SU-DHL-6 (cell line): ENCODE measurements around the gene AGAP3.

Source experiments
- EZH2phosphoT487 ChIP-seq: fragments of 200-600 bp; sonication (generic), shearing (Covaris generic); conservative IDR thresholded peaks from 2 replicates; pipeline ENCODE4 v1.6.1; 2018; ENCODE audit warnings: mild to moderate bottlenecking, antibody characterized with exemption, low read length, moderate library complexity, mixed read lengths
- TF ChIP-seq, protein P1 (sequence below): fragments of 200-600 bp; sonication (generic); IDR thresholded peaks from one replicate; pipeline ENCODE4 v1.5.1; 2017; ENCODE audit warnings: antibody characterized with exemption, mild to moderate bottlenecking, low read length, moderate library complexity; ENCODE audit not compliant: insufficient read depth, poor library complexity, severe bottlenecking

DNA sequence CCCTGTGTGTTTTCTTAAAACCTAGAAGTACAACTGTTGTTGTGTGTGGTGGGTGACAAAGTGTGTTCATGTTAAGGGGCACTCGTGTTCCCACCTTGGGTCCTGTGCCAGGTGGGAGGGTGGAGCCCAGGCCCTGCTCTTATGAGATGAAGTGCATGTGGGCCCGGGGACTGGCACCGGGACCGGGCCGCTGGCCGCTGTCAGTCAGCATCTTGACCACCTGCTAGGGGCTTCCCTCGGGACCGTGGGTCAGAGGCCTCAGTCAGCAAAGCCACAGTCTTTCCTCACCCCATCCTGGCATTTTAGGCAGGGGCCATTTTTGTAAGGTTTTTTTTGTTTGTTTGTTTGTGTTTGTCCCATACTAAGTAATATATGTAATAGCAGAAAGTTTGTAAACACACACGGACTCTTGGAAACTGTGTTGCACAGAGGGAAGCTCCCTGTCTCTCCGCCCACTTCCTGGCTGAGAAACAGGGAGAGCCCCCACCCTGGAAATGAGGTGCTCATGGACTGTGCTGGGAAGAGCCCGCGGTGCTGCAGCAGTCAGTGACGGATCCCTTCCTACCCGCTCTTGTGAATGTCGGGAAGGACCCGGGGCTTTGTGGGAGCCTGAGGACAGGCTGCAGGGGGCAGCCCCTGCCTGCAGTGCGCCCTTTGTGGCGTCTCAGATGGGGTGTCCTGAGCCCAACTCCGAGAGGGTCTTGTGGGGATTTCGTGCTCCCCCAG lies 13.4 kb downstream of the AGAP3 start:
- TF ChIP-seq, protein P1, sequence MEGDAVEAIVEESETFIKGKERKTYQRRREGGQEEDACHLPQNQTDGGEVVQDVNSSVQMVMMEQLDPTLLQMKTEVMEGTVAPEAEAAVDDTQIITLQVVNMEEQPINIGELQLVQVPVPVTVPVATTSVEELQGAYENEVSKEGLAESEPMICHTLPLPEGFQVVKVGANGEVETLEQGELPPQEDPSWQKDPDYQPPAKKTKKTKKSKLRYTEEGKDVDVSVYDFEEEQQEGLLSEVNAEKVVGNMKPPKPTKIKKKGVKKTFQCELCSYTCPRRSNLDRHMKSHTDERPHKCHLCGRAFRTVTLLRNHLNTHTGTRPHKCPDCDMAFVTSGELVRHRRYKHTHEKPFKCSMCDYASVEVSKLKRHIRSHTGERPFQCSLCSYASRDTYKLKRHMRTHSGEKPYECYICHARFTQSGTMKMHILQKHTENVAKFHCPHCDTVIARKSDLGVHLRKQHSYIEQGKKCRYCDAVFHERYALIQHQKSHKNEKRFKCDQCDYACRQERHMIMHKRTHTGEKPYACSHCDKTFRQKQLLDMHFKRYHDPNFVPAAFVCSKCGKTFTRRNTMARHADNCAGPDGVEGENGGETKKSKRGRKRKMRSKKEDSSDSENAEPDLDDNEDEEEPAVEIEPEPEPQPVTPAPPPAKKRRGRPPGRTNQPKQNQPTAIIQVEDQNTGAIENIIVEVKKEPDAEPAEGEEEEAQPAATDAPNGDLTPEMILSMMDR, result no peak
- TF ChIP-seq EZH2phosphoT487, result no peak
